GM10266 (cell line): ENCODE results near the gene GJC3.
"Not testable (repeated sequence)": the region's sequence is repeated elsewhere in the genome, so short reads cannot be mapped to it uniquely, and the experiment has no call there.

Experiments
- DNase-seq: peaks from one replicate; pipeline ENCODE4 v3.0.0; 2012; ENCODE audit errors: extremely low spot score
- CTCF ChIP-seq: IDR thresholded peaks from 2 replicates; pipeline ENCODE4 v1.5.1; 2012; ENCODE audit warnings: mild to moderate bottlenecking, low read depth; ENCODE audit not compliant: control insufficient read depth, insufficient read depth; ENCODE audit errors: missing control alignments

The GJC3 gene

GRCh38 chr7:99928994-99929729 is at the start of gene GJC3:
TSS of gene GJC3 (minus strand) at chr7:99929620. CDS start at chr7:99929620, 0 bp downstream.
- peak; percentile 25 for TF ChIP-seq CTCF
- DNase-seq = peak; percentile 49

- TF ChIP-seq CTCF = no peak
- no peak for DNase-seq
These were observed 47.2 kb upstream of the GJC3 start for GRCh38 chr7:99976626-99977025.

- DNase-seq = no peak
- TF ChIP-seq CTCF = no peak
These were observed 46.5 kb upstream of the GJC3 start, which contains the start of gene AZGP1 for GRCh38 chr7:99975782-99976521. TSS of gene AZGP1 (minus strand) at chr7:99976031. CDS start at chr7:99976020, 11 bp downstream.

- no peak for TF ChIP-seq CTCF
- no peak for DNase-seq
These were observed 45.3 kb upstream of the GJC3 start for GRCh38 chr7:99974681-99975080.

- not testable (repeated sequence) for DNase-seq
These were observed 44.4 kb upstream of the GJC3 start for GRCh38 chr7:99973817-99974216.

GRCh38 chr7:99971242-99971641 is 41.8 kb upstream of the GJC3 start:
- no peak for DNase-seq
- TF ChIP-seq CTCF = no peak

- DNase-seq = not testable (repeated sequence)
These were observed 40.4 kb upstream of the GJC3 start for GRCh38 chr7:99969813-99970212.

GRCh38 chr7:99969298-99969697 is 39.9 kb upstream of the GJC3 start:
- TF ChIP-seq CTCF = no peak
- no peak for DNase-seq
